Activated CD4-positive, alpha-beta memory T cell treated with anti-CD3 and anti-CD28 coated beads, Interleukin-2, amount 10 ng/mL, durations not matched to agents 7 days and 5 days (primary cell): ENCODE measurements around the gene FBXO47. TPM values are rescaled to one million over a fixed set of nuclear protein-coding genes. Genes with fewer than 3 reads are reported as not detected.

Source experiments
- CTCF ChIA-PET: fragments of 350-600 bp; sonication (Branson Sonifier 250); formaldehyde crosslinking; loops from one replicate; lab custom pipeline; 2021; ENCODE audit warnings: antibody characterized with exemption, inconsistent platforms; lab: Charles Lee
- POLR2A ChIA-PET: fragments of 350-600 bp; sonication (Branson Sonifier 250); formaldehyde crosslinking; loops from one replicate; lab custom pipeline; 2021; ENCODE audit warnings: antibody characterized with exemption; lab: Charles Lee
- DNase-seq: peaks from one replicate; pipeline ENCODE4 v3.0.0-alpha.2; 2020
- H3K27ac Mint-ChIP-seq: one replicate; pipeline ENCODE4 v1.8.0; 2021; ENCODE audit warnings: mild to moderate bottlenecking, mixed read lengths
- H3K27me3 Mint-ChIP-seq: one replicate; pipeline ENCODE4 v1.8.0; 2021; ENCODE audit warnings: mixed read lengths
- H3K36me3 Mint-ChIP-seq: one replicate; pipeline ENCODE4 v1.8.0; 2021; ENCODE audit warnings: low read depth, mixed read lengths
- H3K4me1 Mint-ChIP-seq: one replicate; pipeline ENCODE4 v1.8.0; 2021; ENCODE audit warnings: mixed read lengths
- H3K4me3 Mint-ChIP-seq: one replicate; pipeline ENCODE4 v1.8.0; 2021; ENCODE audit warnings: mild to moderate bottlenecking, mixed read lengths
- H3K9me3 Mint-ChIP-seq: one replicate; pipeline ENCODE4 v1.8.0; 2021; ENCODE audit warnings: mixed read lengths
- total RNA-seq, 2 experiments: library from RNA; stranded (reverse); gene quantifications; one replicate each; pipeline ENCODE4 v1.2.3, GENCODE V29; 2021

FBXO47 gene
- total RNA-seq, 2 experiments from 2014 or later, result not detected

DNA sequence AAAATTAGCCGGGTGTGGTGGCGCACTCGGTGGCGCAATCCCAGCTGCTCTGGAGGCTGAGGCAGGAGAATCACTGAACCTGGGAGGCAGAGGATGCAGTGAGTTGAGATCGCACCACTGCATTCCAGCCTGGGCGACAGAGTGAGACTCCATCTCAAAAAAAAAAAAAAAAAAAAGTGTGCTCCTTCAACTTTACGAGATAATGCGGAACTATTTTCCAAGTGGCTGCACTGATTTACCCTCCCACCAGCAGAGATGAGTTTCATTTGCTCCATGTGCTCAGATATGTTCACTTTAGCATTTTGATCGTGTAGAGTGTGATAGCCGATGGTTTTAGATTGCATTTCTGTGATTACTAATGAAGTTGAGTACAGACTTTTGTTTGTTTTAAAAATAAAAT lies 61.8 kb downstream of the FBXO47 start:
- H3K36me3 Mint-ChIP-seq, result peaks cover 37% of the 10 kb centered on the region
- H3K27ac Mint-ChIP-seq, result no peak overlapping the region
- DNase-seq, result no peak
- H3K9me3 Mint-ChIP-seq, result no peaks in the 10 kb centered on the region
- H3K27me3 Mint-ChIP-seq, result no peaks in the 10 kb centered on the region
- ChIA-PET POLR2A (interaction anchor here (1.6 kb wide), 1 partner anchor 15 kb away, joined by 3 read pairs; no protein-coding TSS in a partner anchor), CTCF (no interaction called here)
- peaks cover 25% of the 10 kb centered on the region for H3K4me1 Mint-ChIP-seq
- H3K4me3 Mint-ChIP-seq, result no peak overlapping the region

DNA sequence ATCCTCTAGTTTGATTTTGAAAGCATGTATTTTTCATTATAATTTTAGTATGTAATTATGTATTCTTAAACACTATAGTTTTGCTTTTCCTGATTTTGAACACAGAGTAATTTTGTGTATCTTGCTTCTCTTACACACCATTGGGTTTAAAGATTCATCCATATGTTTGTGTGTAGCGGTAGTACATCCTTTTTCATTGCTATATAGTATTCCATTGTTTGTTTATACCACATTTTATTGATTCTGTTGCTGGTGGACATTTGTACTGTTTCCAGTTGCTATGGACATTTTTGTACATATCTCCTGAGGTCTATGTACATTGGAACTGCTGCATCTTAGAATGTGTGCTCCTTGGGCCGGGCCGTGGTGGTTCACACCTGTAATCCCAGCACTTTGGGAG lies 62.3 kb downstream of the FBXO47 start:
- Mint-ChIP-seq H3K4me3 (no peak overlapping the region), H3K36me3 (peaks cover 37% of the 10 kb centered on the region), H3K9me3 (no peaks in the 10 kb centered on the region), H3K4me1 (peaks cover 25% of the 10 kb centered on the region), H3K27ac (no peak overlapping the region), H3K27me3 (no peaks in the 10 kb centered on the region)
- ChIA-PET POLR2A (interaction anchor here (1.3 to 9.1 kb wide), 3 partner anchors 11 to 34 kb away, joined by 3 to 144 read pairs (median 3); partner anchors contain the start of gene LASP1), CTCF (no interaction called here)
- no peak for DNase-seq

- CTCF ChIA-PET, result interaction anchor here (1.0 to 1.2 kb wide), 2 partner anchors 32 to 68 kb away, joined by 3 read pairs; no protein-coding TSS in a partner anchor
- no peaks in the 10 kb centered on the region for H3K9me3 Mint-ChIP-seq
- no peak overlapping the region for H3K27ac Mint-ChIP-seq
- H3K36me3 Mint-ChIP-seq, result peaks cover 48% of the 10 kb centered on the region
- H3K27me3 Mint-ChIP-seq, result no peaks in the 10 kb centered on the region
- POLR2A ChIA-PET, result interaction anchor here (1.3 to 9.1 kb wide), 2 partner anchors 13 to 32 kb away, joined by 3 to 144 read pairs; partner anchors contain the start of gene LASP1
- H3K4me3 Mint-ChIP-seq, result no peak overlapping the region
- peaks cover 40% of the 10 kb centered on the region for H3K4me1 Mint-ChIP-seq
- DNase-seq, result no peak
These were observed 63.8 kb downstream of the FBXO47 start for GRCh38 chr17:38903404-38903803.

- peaks cover 70% of the 10 kb centered on the region for H3K36me3 Mint-ChIP-seq
- no peak overlapping the region for H3K4me3 Mint-ChIP-seq
- DNase-seq, result peak; percentile 65
- peaks cover 58% of the 10 kb centered on the region for H3K4me1 Mint-ChIP-seq
- H3K27me3 Mint-ChIP-seq, result no peaks in the 10 kb centered on the region
- POLR2A ChIA-PET, result interaction anchor here (1.0 to 9.1 kb wide), 6 partner anchors 8 to 47 kb away, joined by 3 to 144 read pairs (median 5); partner anchors contain the start of genes LASP1 and RPL23
- peak overlapping the region; percentile 75 for H3K27ac Mint-ChIP-seq
- H3K9me3 Mint-ChIP-seq, result no peaks in the 10 kb centered on the region
- CTCF ChIA-PET, result interaction anchor here (0.7 to 5.5 kb wide), 5 partner anchors 23 to 65 kb away, joined by 3 to 29 read pairs (median 3); partner anchors contain the start of genes LASP1 and LASP1NB
These were observed 66.1 kb downstream of the FBXO47 start for GRCh38 chr17:38900978-38901656.

DNA sequence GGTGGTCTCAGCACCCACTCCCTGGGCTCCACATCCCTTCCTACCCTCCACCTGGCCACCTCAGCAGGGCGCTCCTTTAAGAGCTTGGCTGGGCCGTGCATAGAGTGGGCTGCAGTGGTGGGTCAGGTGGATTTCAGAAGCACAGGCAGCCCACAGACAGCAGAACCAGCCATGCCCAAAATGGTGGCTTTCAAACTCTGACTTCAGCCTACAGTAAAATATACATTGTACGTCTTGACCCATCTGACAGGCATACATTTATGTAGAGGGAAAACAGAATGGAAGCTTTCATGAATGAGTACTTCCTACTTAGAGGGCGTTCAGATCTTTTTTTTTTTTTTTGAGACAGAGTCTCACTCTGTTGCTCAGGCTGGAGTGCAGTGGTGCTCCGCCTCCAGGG lies 67.8 kb downstream of the FBXO47 start:
- Mint-ChIP-seq H3K36me3 (peaks cover 70% of the 10 kb centered on the region), H3K9me3 (no peaks in the 10 kb centered on the region), H3K27ac (peak overlapping the region; percentile 89), H3K4me1 (peaks cover 59% of the 10 kb centered on the region), H3K27me3 (no peaks in the 10 kb centered on the region), H3K4me3 (peak overlapping the region; percentile 45)
- CTCF ChIA-PET, result interaction anchor here (0.8 to 5.5 kb wide), 6 partner anchors 8 to 345 kb away, joined by 3 to 29 read pairs (median 6); partner anchors contain the start of genes LASP1 and LASP1NB
- no peak for DNase-seq
- POLR2A ChIA-PET, result interaction anchor here (0.7 to 9.1 kb wide), 18 partner anchors 10 to 551 kb away, joined by 3 to 144 read pairs (median 4); partner anchors contain the start of genes CWC25, FBXO47, LASP1 and MED1

DNA sequence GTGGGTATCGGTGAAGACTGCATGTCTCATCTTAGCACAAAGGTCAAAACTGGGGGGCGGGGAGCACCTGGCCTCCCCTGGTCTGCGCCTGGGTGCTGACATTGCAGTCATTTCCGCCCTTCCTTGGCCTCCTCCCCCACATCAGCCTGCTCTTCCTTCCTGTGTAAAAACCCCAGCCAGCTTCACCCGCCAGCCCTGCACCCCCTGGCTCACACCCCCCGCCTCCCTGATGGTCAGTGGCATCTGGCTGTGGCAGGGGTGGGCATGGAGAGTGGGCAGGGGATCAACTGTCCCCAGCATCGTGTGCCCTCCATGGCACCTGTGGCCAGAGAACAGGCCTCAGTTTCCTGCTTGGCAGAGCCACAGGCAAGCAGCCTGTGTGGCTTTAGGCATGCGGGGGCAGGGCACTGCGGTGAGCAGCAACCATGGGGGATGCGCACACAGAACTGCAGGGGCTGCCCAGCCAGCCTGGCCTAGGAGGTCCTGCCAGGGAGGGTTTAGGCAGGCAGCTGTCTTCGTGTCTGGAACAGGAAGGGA lies 68.3 kb downstream of the FBXO47 start:
- Mint-ChIP-seq H3K36me3 (peaks cover 70% of the 10 kb centered on the region), H3K4me1 (peaks cover 65% of the 10 kb centered on the region), H3K9me3 (no peaks in the 10 kb centered on the region), H3K27me3 (no peaks in the 10 kb centered on the region), H3K4me3 (peak overlapping the region; percentile 45), H3K27ac (peak overlapping the region; percentile 89)
- peak; percentile 86 for DNase-seq
- POLR2A ChIA-PET, result interaction anchor here (0.7 to 9.1 kb wide), 19 partner anchors 9 to 552 kb away, joined by 3 to 144 read pairs (median 5); partner anchors contain the start of genes CWC25, FBXO47, LASP1 and MED1
- CTCF ChIA-PET, result interaction anchor here (0.6 to 5.5 kb wide), 9 partner anchors 8 to 345 kb away, joined by 3 to 29 read pairs (median 6); partner anchors contain the start of genes LASP1 and LASP1NB

DNA sequence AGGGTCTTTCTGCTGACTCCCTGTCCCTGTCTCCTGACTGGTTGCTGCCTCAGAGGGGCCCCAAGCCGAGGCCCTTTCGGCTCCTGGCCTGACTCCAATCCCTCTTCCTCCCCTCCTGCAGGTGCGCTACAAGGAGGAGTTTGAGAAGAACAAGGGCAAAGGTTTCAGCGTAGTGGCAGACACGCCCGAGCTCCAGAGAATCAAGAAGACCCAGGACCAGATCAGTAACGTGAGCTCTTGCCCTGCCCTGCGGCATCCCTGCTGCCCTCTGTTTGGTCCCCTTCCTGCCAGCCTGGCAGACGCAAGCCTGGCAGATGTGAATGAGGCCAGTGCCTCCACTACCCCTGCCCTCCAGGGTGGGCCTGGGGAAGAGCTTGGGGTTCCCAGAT lies 68.9 kb downstream of the FBXO47 start:
- H3K9me3 Mint-ChIP-seq, result no peaks in the 10 kb centered on the region
- H3K4me1 Mint-ChIP-seq, result peaks cover 71% of the 10 kb centered on the region
- ChIA-PET CTCF (interaction anchor here (0.6 to 5.5 kb wide), 8 partner anchors 8 to 211 kb away, joined by 3 to 29 read pairs (median 6); partner anchors contain the start of genes LASP1, LASP1NB and RPL23), POLR2A (interaction anchor here (1.0 to 9.1 kb wide), 16 partner anchors 8 to 302 kb away, joined by 3 to 144 read pairs (median 5); partner anchors contain the start of genes CWC25, FBXO47, LASP1 and LASP1NB)
- peak; percentile 39 for DNase-seq
- H3K36me3 Mint-ChIP-seq, result peaks cover 65% of the 10 kb centered on the region
- H3K4me3 Mint-ChIP-seq, result peak overlapping the region; percentile 45
- peak overlapping the region; percentile 89 for H3K27ac Mint-ChIP-seq
- H3K27me3 Mint-ChIP-seq, result no peaks in the 10 kb centered on the region

GRCh38 chr17:38897671-38898290 lies 69.4 kb downstream of the FBXO47 start:
- ChIA-PET CTCF (interaction anchor here (1.2 to 5.5 kb wide), 7 partner anchors 9 to 44 kb away, joined by 3 to 29 read pairs (median 6); partner anchors contain the start of genes LASP1, LASP1NB and RPL23), POLR2A (interaction anchor here (1.0 to 9.1 kb wide), 14 partner anchors 8 to 255 kb away, joined by 3 to 144 read pairs (median 6); partner anchors contain the start of genes CWC25, FBXO47, LASP1 and LASP1NB)
- H3K4me3 Mint-ChIP-seq, result peak overlapping the region; percentile 45
- peaks cover 72% of the 10 kb centered on the region for H3K4me1 Mint-ChIP-seq
- H3K27ac Mint-ChIP-seq, result peak overlapping the region; percentile 89
- no peak for DNase-seq
- no peaks in the 10 kb centered on the region for H3K9me3 Mint-ChIP-seq
- H3K36me3 Mint-ChIP-seq, result peaks cover 64% of the 10 kb centered on the region
- H3K27me3 Mint-ChIP-seq, result no peaks in the 10 kb centered on the region

DNA sequence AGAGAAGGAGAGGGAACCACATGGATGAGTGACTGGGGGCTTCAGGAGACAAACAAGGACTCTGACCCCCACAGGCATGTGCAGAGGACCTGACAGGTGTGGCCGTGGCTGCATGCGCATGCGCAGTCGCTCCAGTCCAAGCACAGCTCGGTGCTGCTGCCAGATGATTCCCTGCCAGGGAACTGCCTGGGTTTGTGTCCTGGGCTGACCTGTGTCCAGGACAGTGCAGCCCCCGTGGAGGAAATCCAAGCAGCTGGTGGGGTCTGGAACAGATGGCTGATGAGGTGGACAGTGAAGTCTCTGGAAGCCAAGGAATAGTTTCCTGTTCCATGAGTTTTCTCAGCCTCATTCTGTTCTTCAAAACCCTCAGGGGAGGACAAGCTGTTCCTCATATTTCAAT lies 70.0 kb downstream of the FBXO47 start:
- POLR2A ChIA-PET, result interaction anchor here (1.0 to 9.1 kb wide), 9 partner anchors 7 to 256 kb away, joined by 3 to 144 read pairs (median 8); partner anchors contain the start of genes CWC25, FBXO47, LASP1 and LASP1NB
- peaks cover 69% of the 10 kb centered on the region for H3K36me3 Mint-ChIP-seq
- DNase-seq, result no peak
- no peaks in the 10 kb centered on the region for H3K27me3 Mint-ChIP-seq
- CTCF ChIA-PET, result interaction anchor here (1.2 to 2.0 kb wide), 2 partner anchors 10 to 44 kb away, joined by 3 to 8 read pairs; partner anchors contain the start of gene RPL23
- no peak overlapping the region for H3K4me3 Mint-ChIP-seq
- H3K27ac Mint-ChIP-seq, result peak overlapping the region; percentile 89
- H3K9me3 Mint-ChIP-seq, result no peaks in the 10 kb centered on the region
- peaks cover 78% of the 10 kb centered on the region for H3K4me1 Mint-ChIP-seq

DNA sequence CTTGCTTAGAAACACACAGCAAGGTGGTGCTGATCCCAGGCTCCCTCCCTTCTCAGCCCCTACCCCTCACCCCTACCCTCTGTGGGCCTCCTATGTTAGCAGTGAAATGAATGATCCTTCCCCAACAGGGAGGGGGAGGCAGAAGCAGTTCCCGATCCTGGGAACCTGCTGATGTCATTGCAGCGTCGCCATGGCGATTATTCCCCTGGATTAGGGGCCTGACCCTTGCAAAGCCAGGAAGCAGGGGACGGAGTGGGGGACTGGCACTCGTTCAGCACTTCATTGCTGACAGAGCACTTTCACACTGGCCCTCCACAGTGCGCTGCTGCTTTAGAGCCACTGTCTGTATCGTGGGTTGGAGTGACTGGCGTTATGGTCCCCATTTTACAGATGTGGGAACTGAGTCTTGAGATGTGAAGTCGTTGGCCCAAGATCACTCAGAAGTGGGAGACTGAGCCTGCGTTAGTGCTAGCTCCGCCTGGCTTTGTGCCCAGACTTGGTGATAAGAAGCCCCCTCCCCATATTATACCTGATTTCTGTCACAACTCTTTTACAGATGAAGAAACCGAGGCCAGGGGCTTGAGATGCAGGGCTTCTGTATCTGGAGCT lies 70.8 kb downstream of the FBXO47 start:
- Mint-ChIP-seq H3K4me3 (no peak overlapping the region), H3K27ac (peak overlapping the region; percentile 89), H3K9me3 (no peaks in the 10 kb centered on the region), H3K4me1 (peaks cover 83% of the 10 kb centered on the region), H3K27me3 (no peaks in the 10 kb centered on the region), H3K36me3 (peaks cover 74% of the 10 kb centered on the region)
- ChIA-PET POLR2A (interaction anchor here (4.4 to 9.1 kb wide), 2 partner anchors 25 to 43 kb away, joined by 45 to 144 read pairs; partner anchors contain the start of genes LASP1 and RPL23), CTCF (no interaction called here)
- DNase-seq, result no peak

DNA sequence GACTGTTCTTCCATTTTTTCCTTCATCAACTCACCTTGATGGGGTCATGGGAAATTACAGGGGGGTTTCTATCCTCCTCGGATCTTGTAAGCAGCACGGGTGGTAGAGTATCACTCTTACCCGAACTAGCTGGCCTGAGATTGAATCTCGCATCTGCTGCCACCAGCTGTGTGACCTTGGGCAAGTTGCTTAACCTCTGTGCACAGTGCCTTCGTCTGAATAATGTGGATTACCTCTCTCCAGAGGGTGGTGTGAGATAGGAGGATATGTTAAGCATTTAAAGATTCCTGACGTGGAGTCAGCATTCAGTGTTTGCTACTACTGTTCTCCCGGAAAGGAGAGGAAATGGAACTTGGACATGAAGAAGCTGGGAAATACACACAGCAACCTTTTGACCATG lies 72.9 kb downstream of the FBXO47 start:
- Mint-ChIP-seq H3K4me1 (peaks cover 86% of the 10 kb centered on the region), H3K36me3 (peaks cover 72% of the 10 kb centered on the region), H3K27me3 (no peaks in the 10 kb centered on the region), H3K9me3 (no peaks in the 10 kb centered on the region), H3K27ac (peak overlapping the region; percentile 71), H3K4me3 (no peak overlapping the region)
- ChIA-PET CTCF (interaction anchor here (0.6 to 2.3 kb wide), 5 partner anchors 10 to 271 kb away, joined by 3 to 7 read pairs (median 4); partner anchors contain the start of gene LASP1), POLR2A (interaction anchor here (0.6 to 3.5 kb wide), 6 partner anchors 8 to 666 kb away, joined by 3 to 24 read pairs (median 6); partner anchors contain the start of genes LASP1 and RPL23)
- DNase-seq, result no peak
